Tibial nerve (tissue), 4 donors: ENCODE results near the gene HNRNPM.

Experiments
- CTCF ChIP-seq, 5 experiments: fragments of 200-600 bp in 3 of 5; fragments of 450-650 bp in 2 of 5; sonication (generic) in 3 of 5; IDR thresholded peaks; one replicate each; pipeline ENCODE4 v1.5.1; 2016 to 2019; ENCODE audit warnings: antibody characterized with exemption in 5 of 5, mild to moderate bottlenecking in 3 of 5, moderate library complexity in 2 of 5
- EP300 ChIP-seq, 2 donors: sonication (generic); formaldehyde crosslinking; IDR thresholded peaks; one replicate each; pipeline ENCODE4 v1.6.1; 2017; ENCODE audit warnings: antibody characterized with exemption in 2 of 2, mild to moderate bottlenecking in 1 of 2

- no peak for TF ChIP-seq CTCF (IDR thresholded peaks at IDR 0.05)
- no peak for TF ChIP-seq EP300 (IDR thresholded peaks at IDR 0.05)
These were observed 59.4 kb downstream of the HNRNPM start for GRCh38 chr19:8504171-8504570.
